Spleen (tissue), 7 donors: ENCODE results near the gene PWP2.

Experiments
- CTCF ChIP-seq, 11 experiments: fragments of 200-600 bp in 7 of 11; fragments of 450-650 bp in 4 of 11; sonication (generic) in 4 of 11; IDR thresholded peaks in 8 of 11; conservative IDR thresholded peaks in 3 of 11; 1 replicate in 7 of 11; 2 replicates in 4 of 11; pipeline versions ENCODE4 v1.4.0 to v1.8.0; 2016 to 2021; ENCODE audit warnings: antibody characterized with exemption in 11 of 11, inconsistent platforms in 4 of 11, mild to moderate bottlenecking in 1 of 11
- POLR2A ChIP-seq, 3 donors: fragments of 450-650 bp; IDR thresholded peaks; one replicate each; pipeline ENCODE4 v1.5.1; 2017; ENCODE audit warnings: antibody characterized with exemption in 3 of 3, mild to moderate bottlenecking in 1 of 3
- POLR2AphosphoS5 ChIP-seq, 3 donors: sonication (generic); formaldehyde crosslinking; IDR thresholded peaks; one replicate each; pipeline ENCODE4 v1.5.1; 2017; ENCODE audit warnings: antibody characterized with exemption in 3 of 3
- donor health status: DM: no; HTN: no; CAD: no; lungs with moderate emphysema.
- donor health status: DM: no; HTN: no; CAD: no.
- donor health status: DM: no; HTN: no; CAD: no.

- TF ChIP-seq CTCF (IDR thresholded peaks at IDR 0.05 in 8 of 11, conservative IDR thresholded peaks at IDR 0.05 in 3 of 11) (no peak), POLR2AphosphoS5 (IDR thresholded peaks at IDR 0.05) (peak; percentile 59 to 93 (median 81)), POLR2A (IDR thresholded peaks at IDR 0.05) (peak in 1 of 3 donors; percentile 35)
Measured at GRCh38 chr21:44089001-44089911, 17.9 kb upstream of the PWP2 start.
